Measurements from ENCODE around the gene IFT25. TPM values are rescaled to one million over a fixed set of nuclear protein-coding genes. Genes with fewer than 3 reads are reported as not detected.

Gene IFT25
- total RNA-seq, 1 donor from 2014 or later = 35.4 TPM

DNA sequence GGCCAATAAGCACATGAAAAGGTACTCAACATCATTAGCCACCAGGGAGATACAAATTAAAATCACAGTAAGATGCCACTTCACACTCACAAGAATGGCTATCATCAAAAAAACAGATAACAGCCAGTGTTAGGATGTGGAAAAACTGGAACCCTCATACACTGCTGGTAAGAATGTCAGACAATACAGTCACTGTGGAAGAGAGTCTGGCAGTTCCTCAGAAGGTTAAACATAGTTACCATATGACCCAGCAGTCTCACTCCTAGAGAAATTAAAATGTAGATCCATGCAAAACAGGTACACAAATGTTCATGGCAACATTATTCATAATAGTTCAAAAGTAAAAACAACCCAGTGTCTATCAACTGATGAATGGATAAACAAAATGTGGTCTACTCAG is 39.2 kb upstream of the IFT25 start:
- Mint-ChIP-seq H3K27me3 (peaks cover 3% of the 10 kb centered on the region), H3K36me3 (ENCODE audit: insufficient read depth) (no peaks in the 10 kb centered on the region), H3K4me3 (ENCODE audit: low read depth) (no peak overlapping the region), H3K9me3 (ENCODE audit: low read depth) (no peaks in the 10 kb centered on the region), H3K4me1 (ENCODE audit: low read depth) (peaks cover 17% of the 10 kb centered on the region), H3K27ac (no peak overlapping the region)
- TF ChIP-seq, protein P1, sequence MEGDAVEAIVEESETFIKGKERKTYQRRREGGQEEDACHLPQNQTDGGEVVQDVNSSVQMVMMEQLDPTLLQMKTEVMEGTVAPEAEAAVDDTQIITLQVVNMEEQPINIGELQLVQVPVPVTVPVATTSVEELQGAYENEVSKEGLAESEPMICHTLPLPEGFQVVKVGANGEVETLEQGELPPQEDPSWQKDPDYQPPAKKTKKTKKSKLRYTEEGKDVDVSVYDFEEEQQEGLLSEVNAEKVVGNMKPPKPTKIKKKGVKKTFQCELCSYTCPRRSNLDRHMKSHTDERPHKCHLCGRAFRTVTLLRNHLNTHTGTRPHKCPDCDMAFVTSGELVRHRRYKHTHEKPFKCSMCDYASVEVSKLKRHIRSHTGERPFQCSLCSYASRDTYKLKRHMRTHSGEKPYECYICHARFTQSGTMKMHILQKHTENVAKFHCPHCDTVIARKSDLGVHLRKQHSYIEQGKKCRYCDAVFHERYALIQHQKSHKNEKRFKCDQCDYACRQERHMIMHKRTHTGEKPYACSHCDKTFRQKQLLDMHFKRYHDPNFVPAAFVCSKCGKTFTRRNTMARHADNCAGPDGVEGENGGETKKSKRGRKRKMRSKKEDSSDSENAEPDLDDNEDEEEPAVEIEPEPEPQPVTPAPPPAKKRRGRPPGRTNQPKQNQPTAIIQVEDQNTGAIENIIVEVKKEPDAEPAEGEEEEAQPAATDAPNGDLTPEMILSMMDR (IDR thresholded peaks at IDR 0.05; ENCODE audit: unreplicated experiment) = no peak
- no peak for DNase-seq (ENCODE audit: low spot score, unreplicated experiment)

DNA sequence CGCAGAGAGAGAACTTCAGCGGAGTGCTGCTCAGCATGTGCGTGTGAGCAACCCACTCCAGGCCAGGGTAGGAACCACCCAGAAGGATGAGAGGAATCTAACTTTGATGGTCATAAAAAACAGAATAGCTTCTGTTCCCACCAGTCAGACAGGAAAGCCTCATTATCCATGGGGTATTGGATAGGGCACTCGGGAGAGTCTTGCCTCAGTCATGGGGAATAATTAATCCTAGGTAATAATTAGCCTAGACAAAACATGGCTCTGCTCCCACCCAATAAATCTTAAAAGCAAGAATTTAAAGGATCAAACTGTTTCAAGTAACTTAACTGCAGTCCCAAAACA is 37.2 kb upstream of the IFT25 start:
- Mint-ChIP-seq H3K4me3 (ENCODE audit: low read depth) (peak overlapping the region; percentile 58), H3K4me1 (ENCODE audit: low read depth) (peaks cover 20% of the 10 kb centered on the region)

DNA sequence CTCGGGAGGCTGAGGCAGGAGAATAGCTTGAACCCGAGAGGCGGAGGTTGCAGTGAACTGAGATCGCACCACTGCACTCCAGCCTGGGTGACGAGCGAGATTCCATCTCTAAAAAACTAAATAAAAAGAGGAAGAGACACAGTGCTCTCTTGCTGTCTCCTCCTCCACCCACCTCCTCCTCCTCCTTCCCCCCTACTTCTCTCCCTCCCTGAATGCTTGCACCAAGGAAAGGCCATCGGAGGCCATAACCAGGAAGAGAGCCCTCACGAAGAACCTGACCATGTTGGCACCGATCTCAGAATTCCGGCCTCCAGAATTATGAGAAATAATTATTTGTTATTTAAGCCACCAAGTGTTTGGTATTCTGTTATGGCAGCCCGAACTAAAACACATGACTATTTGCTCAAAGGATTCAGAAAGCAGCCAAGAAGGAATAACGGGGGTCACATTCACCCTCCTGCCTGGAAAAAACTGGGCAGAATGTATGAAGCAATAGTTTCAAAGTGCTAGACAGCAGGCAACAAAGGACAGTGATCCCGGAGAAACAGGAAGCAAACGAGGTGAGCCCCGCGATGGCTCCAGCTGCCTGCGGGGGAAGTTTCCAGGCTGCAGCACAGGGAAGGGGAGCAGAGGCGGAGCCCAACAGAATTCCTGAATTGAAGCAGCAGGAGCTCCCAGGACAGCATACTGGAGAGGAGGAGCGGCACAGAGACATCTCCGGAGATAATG is 36.7 kb upstream of the IFT25 start:
- Mint-ChIP-seq H3K36me3 (ENCODE audit: insufficient read depth) (no peaks in the 10 kb centered on the region), H3K27ac (peak overlapping the region; percentile 86), H3K4me1 (ENCODE audit: low read depth) (peaks cover 20% of the 10 kb centered on the region), H3K27me3 (peaks cover 3% of the 10 kb centered on the region), H3K4me3 (ENCODE audit: low read depth) (peak overlapping the region; percentile 58), H3K9me3 (ENCODE audit: low read depth) (no peaks in the 10 kb centered on the region)
- no peak for DNase-seq (ENCODE audit: low spot score, unreplicated experiment)
- TF ChIP-seq, protein P1 (IDR thresholded peaks at IDR 0.05; ENCODE audit: unreplicated experiment) = no peak

More for the DNA sequence above, 37.2 kb upstream of the IFT25 start:
- no peaks in the 10 kb centered on the region for H3K9me3 Mint-ChIP-seq (ENCODE audit: low read depth)
- peaks cover 3% of the 10 kb centered on the region for H3K27me3 Mint-ChIP-seq
- no peaks in the 10 kb centered on the region for H3K36me3 Mint-ChIP-seq (ENCODE audit: insufficient read depth)
- no peak for DNase-seq (ENCODE audit: low spot score, unreplicated experiment)
- H3K27ac Mint-ChIP-seq = peak overlapping the region; percentile 86
- TF ChIP-seq, protein P1 (IDR thresholded peaks at IDR 0.05; ENCODE audit: unreplicated experiment) = no peak

DNA sequence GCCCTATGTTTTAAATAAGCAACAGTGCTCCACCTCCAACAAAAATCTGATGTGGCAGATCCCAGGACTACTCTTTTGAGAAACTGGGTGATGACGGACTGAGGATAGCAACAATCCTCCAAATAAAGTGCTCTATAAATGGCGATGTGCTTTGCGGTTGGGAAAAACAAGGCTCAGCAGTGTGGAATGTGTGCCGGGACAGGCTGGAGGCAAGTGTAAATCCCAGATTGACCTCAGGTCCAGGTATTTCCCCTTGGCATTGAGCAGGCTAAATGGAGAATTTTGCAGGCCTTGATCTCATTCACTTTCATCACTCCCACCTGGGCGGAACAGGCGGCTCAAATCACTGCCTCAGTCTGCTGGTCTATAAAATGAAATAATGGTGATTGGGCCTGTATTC is 35.7 kb upstream of the IFT25 start:
- TF ChIP-seq, protein P1 (IDR thresholded peaks at IDR 0.05; ENCODE audit: unreplicated experiment) = no peak
- no peak for DNase-seq (ENCODE audit: low spot score, unreplicated experiment)
- Mint-ChIP-seq H3K27me3 (peaks cover 3% of the 10 kb centered on the region), H3K27ac (no peak overlapping the region), H3K4me1 (ENCODE audit: low read depth) (peaks cover 20% of the 10 kb centered on the region), H3K9me3 (ENCODE audit: low read depth) (no peaks in the 10 kb centered on the region), H3K36me3 (ENCODE audit: insufficient read depth) (no peaks in the 10 kb centered on the region), H3K4me3 (ENCODE audit: low read depth) (no peak overlapping the region)

DNA sequence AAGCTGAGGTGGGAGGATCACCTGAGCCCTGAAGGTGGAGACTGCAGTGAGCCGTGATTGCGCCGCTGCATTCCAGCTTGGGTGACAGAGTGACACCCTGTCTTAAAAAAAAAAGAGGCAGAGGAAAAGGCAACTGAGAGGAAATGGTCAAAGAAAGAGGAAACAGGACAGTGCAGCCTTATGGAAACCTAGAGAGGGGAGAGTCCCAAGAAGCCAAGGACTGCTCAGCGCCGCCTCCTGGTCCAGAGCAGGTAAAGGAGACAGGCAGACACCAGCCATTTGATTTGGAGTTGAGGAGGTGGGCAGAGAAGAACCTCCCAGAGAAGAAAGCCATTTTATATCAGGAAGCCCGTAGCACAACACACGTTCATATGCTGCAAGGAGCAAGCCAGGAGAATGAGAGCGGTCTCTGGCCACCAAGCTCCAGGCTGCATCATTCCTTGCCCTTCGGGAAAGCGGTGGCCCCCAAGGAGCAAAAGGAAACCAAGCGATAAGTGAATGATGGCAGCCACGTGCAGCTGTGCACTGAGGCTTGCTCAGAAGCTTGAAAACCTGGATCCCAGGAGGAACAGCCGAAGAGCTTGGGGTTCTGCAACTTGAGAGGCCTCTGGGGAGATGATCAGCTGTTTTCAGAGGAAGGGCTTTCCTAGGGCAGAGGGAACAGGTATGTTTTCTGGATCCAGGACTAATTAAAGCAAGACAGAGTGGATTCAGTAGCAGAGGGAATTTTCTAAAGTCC is 34.4 kb upstream of the IFT25 start:
- peaks cover 6% of the 10 kb centered on the region for H3K36me3 Mint-ChIP-seq (ENCODE audit: insufficient read depth)
- TF ChIP-seq, protein P1 (IDR thresholded peaks at IDR 0.05; ENCODE audit: unreplicated experiment) = no peak
- H3K4me3 Mint-ChIP-seq (ENCODE audit: low read depth) = no peak overlapping the region
- peaks cover 3% of the 10 kb centered on the region for H3K27me3 Mint-ChIP-seq
- no peak for DNase-seq (ENCODE audit: low spot score, unreplicated experiment)
- peak overlapping the region; percentile 68 for H3K27ac Mint-ChIP-seq
- peaks cover 20% of the 10 kb centered on the region for H3K4me1 Mint-ChIP-seq (ENCODE audit: low read depth)
- H3K9me3 Mint-ChIP-seq (ENCODE audit: low read depth) = no peaks in the 10 kb centered on the region
